Endometrial microvascular endothelial cells (primary cell): Measurements from ENCODE around the gene PHC1. TPM values are rescaled to one million over a fixed set of nuclear protein-coding genes. Genes with fewer than 3 reads are reported as not detected.

Experiments
- in situ Hi-C: cut with HindIII; loops from 2 replicates; pipeline ENCODE4 v1.10.0; 2017; ENCODE audit warnings: low sequenced_read_pairs, low pct_unique_long_range_greater_than_20kb; ENCODE audit errors: inconsistent ontology term
- total RNA-seq: library from RNA; depleted of rRNA; stranded (reverse); fragments of >200 nt; gene quantifications from one replicate; pipeline ENCODE4 v1.2.3, GENCODE V29; 2015; ENCODE audit errors: inconsistent ontology term

PHC1 gene
- total RNA-seq, 1 donor from 2014 or later: 16.6 TPM

DNA sequence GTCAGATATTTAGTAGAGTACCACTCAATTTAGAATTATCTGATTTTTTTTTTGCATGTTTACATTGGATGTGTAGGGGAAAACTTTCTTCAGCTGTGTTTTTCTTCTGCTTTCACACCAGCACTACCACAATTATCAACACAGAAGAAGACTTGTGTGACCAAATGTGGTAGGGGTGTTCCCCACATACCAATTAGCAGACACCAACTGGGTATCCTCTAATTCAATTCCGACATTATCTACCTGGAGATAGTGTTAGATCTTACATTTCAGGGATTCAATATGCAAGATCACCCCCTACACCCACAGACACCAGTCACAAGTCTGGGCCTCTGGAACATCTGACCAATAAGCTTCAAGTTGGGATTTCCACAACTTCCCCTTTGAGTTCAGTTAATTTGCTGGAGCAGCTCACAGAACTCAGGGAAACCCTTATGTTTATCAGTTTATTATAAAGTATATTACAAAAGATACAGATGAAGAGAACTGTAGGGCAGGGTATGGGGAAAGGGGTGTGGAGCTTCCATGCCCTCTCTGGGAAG is 71.0 kb downstream of the PHC1 start:
- in situ Hi-C loops: no loop called here

DNA sequence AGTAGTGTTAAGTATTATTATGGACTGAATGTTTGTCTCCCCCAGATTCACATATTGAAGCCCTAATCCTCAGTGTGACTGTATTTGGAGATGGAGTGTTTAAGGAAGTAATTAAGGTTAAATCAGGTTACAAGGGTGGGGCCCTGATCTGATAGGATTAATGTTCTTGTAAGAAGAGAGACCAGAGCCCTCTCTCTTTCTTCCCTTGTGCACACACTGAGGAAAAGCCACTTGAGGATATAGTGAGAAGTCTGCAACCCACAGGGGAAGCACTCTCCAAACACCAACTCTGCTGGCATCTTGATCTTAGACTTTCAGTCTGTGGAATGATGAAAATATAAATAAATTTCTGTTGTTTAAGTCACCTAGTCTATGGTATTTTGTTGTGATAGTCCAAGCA is 72.9 kb downstream of the PHC1 start:
- in situ Hi-C loops: no loop called here

DNA sequence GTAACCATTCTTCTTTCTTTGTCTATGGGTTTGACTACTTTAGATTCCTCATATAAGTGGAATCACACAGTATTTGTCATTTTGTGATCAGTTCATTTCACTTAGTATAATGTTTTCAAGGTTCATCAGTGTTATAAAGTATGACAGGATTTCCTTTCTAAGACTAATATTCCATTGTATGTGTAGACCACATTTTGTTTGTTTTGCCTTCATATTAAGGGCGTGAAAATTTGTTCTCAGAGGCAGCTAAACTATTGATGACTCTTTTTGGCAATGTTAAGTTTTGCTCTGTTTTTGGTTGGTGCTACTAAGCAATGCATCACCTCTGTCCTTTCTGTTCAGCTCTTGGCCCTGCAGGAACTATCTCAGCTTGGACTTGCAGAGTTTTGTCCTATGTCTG is 73.4 kb downstream of the PHC1 start:
- in situ Hi-C loops: no loop called here

- in situ Hi-C loops: no loop called here
These were observed 75.1 kb downstream of the PHC1 start, which contains the start of gene KLRG1 for GRCh38 chr12:8989413-8989812. TSS of gene KLRG1 (plus strand) at chr12:8989546. CDS start at chr12:8989636, 90 bp downstream.

Other genes starting within 250 kb of the PHC1 start
- 38.0 TPM for gene RIMKLB, start 216.5 kb upstream of the PHC1 start, total RNA-seq
- not detected for gene A2ML1, start 91.9 kb upstream of the PHC1 start, total RNA-seq
- gene M6PR, start 35.1 kb downstream of the PHC1 start, total RNA-seq: 92.5 TPM
- not detected for gene KLRG1, start 75.0 kb downstream of the PHC1 start, total RNA-seq
- gene A2M, start 201.4 kb downstream of the PHC1 start, total RNA-seq: 13.8 TPM